ENCODE measurements around the gene SPANXN3.

- TF ChIP-seq, protein P1, sequence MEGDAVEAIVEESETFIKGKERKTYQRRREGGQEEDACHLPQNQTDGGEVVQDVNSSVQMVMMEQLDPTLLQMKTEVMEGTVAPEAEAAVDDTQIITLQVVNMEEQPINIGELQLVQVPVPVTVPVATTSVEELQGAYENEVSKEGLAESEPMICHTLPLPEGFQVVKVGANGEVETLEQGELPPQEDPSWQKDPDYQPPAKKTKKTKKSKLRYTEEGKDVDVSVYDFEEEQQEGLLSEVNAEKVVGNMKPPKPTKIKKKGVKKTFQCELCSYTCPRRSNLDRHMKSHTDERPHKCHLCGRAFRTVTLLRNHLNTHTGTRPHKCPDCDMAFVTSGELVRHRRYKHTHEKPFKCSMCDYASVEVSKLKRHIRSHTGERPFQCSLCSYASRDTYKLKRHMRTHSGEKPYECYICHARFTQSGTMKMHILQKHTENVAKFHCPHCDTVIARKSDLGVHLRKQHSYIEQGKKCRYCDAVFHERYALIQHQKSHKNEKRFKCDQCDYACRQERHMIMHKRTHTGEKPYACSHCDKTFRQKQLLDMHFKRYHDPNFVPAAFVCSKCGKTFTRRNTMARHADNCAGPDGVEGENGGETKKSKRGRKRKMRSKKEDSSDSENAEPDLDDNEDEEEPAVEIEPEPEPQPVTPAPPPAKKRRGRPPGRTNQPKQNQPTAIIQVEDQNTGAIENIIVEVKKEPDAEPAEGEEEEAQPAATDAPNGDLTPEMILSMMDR (conservative IDR thresholded peaks at IDR 0.05; ENCODE audit: low read depth, low read length): 0 out of 2 replicates have a peak, but pooled peaks have one; percentile 14
- TF ChIP-seq EZH2 (IDR thresholded peaks at IDR 0.05; ENCODE audit: low read length, unreplicated experiment) (no peak), EZH2phosphoT487 (IDR thresholded peaks at IDR 0.05; ENCODE audit: borderline replicate concordance, low read length) (no peak)
Measured at GRCh38 chrX:143461606-143462005, 55.7 kb downstream of the SPANXN3 start.
